HG03103 (cell line): ENCODE results near the gene DNMT3A.
"Not testable (repeated sequence)": the region's sequence is repeated elsewhere in the genome, so short reads cannot be mapped to it uniquely, and the experiment has no call there.

Experiments
- ATAC-seq: cut with Tn5 transposase; IDR thresholded peaks from one replicate; pipeline ENCODE4 v1.9.1; 2021; ENCODE audit warnings: low read depth; ENCODE audit not compliant: unreplicated experiment

DNMT3A gene

DNA sequence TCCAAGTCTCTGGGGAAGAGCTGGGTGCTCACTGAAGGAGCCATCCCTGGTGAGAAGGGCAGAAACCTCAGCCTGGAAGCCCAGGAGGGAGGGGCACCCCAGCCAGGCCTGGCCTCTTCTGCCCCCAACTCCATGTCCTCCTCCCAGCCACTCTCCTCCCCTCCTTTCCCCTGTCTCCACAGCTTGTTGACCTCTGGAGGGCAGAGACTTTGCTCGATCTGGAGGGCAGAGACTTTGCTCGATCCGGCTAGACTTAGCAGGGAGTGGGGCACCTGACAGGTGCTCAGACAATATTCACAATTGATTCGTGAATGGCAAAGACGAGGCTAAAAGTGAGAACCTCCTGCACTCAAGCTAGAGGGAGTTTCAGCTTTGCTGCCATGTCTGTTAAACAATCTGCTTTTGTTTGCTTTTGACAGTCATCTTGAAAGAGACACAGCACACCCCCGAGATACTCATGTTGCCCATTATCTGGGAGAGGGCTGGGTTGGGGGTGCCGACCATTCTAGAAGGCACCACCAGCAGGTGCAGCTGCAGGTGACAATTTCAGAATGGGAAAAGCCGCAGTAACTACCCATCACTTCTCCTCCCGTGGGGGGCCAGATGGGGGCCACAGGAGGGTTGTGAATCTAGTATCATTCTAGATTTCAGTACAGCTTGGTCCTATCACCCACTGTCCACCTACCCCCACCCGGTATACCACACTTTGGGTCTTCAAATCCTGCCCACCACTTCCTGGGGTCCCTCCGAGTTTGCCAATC lies 54.8 kb downstream of the DNMT3A start:
- no peak for ATAC-seq

DNA sequence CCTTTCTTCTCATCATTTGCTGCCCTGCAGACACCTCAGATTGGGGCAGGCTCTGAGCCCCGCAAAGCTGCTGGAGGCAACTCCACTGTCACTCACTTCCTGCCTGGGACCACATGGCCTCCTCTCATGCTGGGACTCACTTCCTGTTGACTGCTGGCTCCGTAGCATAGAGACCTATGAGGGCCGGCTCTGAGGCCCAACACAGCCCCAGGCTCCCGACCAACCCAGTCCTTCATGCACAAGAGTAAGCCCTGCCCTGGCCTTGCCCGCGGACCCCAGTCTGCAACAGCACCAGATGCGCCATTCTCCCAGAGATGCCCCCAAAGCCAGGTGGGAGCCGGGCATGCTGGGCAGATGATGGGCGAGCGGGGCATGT lies 55.7 kb downstream of the DNMT3A start:
- ATAC-seq: no peak

DNA sequence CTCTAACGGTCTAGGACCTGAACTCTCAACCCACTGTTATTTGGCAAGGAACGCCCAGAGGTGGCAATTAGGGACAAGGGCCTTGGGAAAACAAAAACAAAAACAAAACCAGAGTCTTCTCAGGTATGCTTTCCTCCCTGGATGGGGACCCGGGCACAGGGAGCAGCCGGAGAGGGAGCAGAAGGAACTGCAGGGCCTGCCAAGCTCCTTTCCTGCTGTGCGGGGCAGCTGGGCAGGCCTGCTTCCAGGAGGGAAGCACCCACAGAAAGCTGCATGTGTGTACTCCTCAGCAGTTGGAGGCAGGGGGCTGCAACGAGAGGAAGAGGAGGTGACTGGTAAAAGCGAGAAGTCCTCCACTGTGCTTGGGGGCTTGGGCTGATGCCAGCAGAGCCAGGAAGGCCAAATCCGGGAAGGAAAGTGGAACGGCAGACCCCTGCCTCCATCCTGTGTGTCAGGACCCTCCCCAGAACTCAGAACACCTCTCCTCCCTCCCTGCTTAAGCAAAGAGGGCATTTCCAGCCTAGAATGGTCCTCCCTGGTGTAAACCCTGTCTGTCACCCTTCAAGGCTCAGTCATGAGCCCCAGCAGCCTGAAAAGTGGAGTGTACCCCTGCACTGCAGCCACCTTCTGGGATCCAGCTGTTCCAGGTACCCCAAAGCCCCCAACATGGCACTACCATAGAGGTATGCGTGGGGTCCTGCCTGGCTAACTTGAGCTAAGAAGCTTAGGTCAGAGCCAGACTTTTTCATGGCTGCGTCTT lies 56.3 kb downstream of the DNMT3A start:
- no peak for ATAC-seq

GRCh38 chr2:25284756-25285155 lies 57.0 kb downstream of the DNMT3A start:
- no peak for ATAC-seq

DNA sequence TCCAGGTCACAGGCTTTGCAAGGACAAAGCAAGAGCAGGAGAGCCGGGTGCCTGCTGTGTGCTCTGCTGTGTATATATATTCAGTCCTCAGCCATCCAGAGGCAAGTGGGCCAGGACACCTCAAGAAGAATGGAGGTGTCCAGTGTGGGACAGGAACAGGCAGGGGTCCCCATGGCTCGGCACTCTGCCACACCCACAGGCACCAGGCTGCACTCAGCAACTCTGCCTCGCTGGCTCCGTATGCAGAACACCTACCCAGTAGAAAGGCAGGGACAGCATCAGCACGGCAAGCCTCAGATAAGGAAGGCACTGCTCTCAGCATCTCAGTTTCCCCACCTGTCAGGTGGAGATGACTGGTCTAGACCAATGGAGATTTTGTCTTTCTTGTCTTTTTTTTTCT lies 57.8 kb downstream of the DNMT3A start:
- ATAC-seq: no peak

- ATAC-seq: no peak
Measured at GRCh38 chr2:25281941-25282340, 59.8 kb downstream of the DNMT3A start.

DNA sequence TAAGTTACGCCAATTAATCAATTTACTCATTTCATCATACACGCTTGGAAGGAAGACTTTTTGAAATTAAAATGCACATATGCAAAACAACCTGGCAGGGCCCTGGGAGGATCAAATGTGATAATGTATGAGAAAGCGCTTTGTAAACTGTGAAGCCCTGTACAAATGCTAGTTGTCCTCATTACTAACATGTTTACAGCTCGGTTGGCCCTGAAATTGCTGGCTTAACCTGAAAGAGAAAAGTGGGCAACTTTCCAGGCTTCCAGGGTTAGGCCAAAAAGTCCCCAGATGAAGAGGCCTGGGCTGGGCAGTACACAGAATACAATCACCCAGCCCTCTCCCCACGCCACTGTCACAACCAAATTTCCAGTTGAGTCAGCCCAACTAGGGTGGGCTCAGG lies 60.2 kb downstream of the DNMT3A start:
- no peak for ATAC-seq

GRCh38 chr2:25280051-25280687 lies 61.6 kb downstream of the DNMT3A start:
- ATAC-seq: no peak

GRCh38 chr2:25279091-25279651 lies 62.6 kb downstream of the DNMT3A start:
- peak; percentile 56 for ATAC-seq

DNA sequence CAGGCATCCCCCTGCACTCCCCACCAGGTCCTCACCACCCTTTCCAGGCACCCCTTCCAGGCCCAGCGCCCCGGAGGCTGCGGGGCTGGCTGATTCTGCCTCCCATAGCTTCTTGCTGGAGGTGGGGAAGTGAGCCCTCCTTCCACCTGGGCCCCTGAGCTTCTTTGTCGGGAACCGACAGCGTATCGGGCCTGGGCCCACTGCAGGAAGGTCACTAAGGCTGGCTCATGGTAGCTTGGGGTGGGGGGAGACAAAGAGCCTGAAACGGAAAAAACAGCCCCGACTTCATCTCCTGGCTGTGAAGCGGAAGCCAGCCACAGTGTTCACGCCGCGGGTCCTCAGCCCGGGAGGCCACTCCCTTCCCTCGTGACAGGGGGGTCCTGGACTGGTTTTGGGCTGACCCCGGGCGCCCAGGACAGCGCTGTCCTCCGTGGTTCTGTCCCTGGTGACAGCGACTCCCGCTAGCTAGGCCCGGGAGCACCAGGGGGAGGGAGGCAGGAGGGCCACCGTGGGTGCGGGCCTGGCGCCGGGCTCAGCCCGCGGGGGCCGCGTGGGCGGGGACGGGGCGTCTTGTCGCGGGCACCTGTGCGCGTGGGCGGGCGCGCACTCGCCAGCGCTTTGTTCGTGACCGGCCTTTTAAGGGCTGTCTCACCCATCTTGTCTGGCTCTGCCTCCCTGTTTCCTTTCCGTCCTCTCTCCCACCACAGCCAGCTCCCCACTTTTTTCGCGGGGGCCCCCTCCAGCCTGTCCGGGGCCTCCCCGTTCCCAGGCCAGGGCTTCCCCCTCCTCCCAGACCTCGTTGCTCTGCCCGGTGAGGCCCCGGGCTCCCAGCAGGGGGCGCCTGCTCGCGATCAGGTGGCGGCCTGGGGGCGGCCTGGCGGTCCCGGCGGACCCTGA lies 64.9 kb downstream of the DNMT3A start:
- ATAC-seq: no peak

DNA sequence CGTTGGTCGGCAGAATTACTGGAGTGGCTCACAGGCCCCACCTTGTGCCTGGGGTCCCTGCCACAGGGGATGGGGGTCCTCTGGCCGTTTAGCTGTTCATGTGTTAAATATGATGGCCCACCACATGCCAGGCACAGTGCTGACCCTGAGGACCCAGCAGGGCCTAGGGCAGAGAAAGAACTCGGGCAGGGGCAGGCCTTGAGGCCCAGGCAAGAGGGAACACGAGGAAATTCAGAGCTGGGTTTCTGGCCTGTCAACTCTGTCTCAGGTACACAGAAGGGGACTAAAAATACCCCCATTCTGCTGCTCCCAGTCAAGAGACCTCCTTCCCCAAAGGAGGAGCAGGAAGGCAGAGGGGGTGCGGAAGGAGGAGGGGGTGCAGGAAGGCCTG lies 66.2 kb downstream of the DNMT3A start:
- ATAC-seq: no peak

- no peak for ATAC-seq
Measured at GRCh38 chr2:25274868-25275574, 66.7 kb downstream of the DNMT3A start.

GRCh38 chr2:25273985-25274535 lies 67.7 kb downstream of the DNMT3A start:
- ATAC-seq: no peak

DNA sequence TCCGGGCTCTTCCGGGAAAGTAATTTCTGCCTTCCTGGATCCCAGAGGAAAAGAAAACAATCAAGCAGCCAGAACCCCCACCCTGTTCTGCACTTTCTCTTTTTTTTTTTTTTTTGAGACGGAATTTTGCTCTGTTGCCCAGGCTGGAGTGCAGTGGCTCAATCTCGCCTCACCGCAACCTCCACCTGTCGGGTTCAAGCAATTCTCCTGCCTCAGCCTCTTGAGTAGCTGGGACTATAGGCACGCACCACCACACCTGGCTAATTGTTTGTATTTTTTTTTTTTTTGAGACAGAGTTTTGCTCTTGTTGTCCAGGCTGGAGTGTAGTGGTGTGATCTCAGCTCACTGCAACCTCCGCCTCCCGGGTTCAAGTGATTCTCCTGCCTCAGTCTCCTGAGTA lies 69.0 kb downstream of the DNMT3A start:
- ATAC-seq: not testable (repeated sequence)

- no peak for ATAC-seq
Measured at GRCh38 chr2:25270061-25270460, 71.7 kb downstream of the DNMT3A start.

DNA sequence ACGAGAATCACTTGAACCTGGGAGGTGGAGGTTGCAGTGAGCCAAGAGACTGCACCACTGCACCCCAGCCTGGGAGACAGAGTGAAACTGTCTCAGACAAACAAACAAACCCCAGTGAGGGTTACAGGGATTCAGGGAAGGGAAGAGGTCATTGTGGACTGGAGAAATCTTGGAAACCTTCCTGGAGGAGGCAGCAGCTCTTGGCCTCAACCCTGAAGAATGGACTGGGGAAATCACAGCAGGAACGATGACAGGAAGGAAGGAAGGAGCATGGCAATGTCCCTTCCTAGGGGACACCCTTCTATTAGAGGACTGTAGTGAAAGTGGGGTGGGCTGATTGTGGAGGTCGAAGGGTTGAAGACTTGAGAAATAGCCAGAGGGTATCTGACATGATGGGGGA lies 72.5 kb downstream of the DNMT3A start:
- no peak for ATAC-seq

GRCh38 chr2:25268139-25268538 lies 73.6 kb downstream of the DNMT3A start:
- no peak for ATAC-seq

- ATAC-seq: no peak
Measured at GRCh38 chr2:25266399-25266798, 75.3 kb downstream of the DNMT3A start.

DNA sequence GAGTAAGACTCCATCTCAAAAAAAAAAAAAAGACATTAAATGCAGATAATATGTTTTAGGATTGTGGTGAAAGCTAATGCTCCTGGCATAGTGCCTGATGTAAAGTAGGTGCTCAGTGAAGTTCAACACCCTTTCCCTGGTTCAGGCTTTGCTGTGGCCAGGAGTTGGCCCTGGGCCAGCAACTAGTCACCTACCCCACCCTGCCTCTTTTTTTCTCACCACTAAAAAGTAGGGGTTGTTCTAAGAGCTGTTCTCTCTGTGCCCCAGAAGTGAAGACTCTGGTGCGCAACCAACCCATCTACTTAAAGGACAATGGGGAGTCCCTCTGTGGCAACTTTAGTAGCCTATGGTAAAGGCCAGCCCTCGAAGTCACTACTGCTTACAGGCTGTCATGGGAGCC lies 75.9 kb downstream of the DNMT3A start:
- ATAC-seq: no peak
